ENCODE results near the gene GPLD1.

- TF ChIP-seq CTCF (IDR thresholded peaks at IDR 0.05 in 8 of 11, conservative IDR thresholded peaks at IDR 0.05 in 3 of 11) = no peak
- no peak for TF ChIP-seq POLR2A (IDR thresholded peaks at IDR 0.05)
Observed at GRCh38 chr6:24534329-24534728, 45.0 kb upstream of the GPLD1 start.
